DOHH2 (cell line): Measurements from ENCODE around the gene AKR1C3.

ENCODE experiments used
- H3F3A ChIP-seq: fragments of 200-600 bp; sonication (generic), shearing (Covaris generic); 2 replicates; pipeline ENCODE4 v1.6.0; 2016; ENCODE audit warnings: antibody characterized with exemption, mild to moderate bottlenecking; ENCODE audit not compliant: control insufficient read depth, insufficient read depth
- H3K27ac ChIP-seq: fragments of 200-600 bp; sonication (generic); 2 replicates; pipeline ENCODE4 v1.5.1; 2014; ENCODE audit warnings: low read depth, mild to moderate bottlenecking, low read length, moderate library complexity
- H3K27me3 ChIP-seq: fragments of 200-600 bp; sonication (generic); 2 replicates; pipeline ENCODE4 v1.6.1; 2014; ENCODE audit warnings: mild to moderate bottlenecking, low read length, mixed read lengths; ENCODE audit not compliant: control insufficient read depth
- H3K36me3 ChIP-seq: fragments of 200-600 bp; sonication (generic); 2 replicates; pipeline ENCODE4 v1.6.1; 2014; ENCODE audit warnings: mild to moderate bottlenecking, low read length, moderate library complexity, mixed read lengths; ENCODE audit not compliant: control insufficient read depth
- H3K4me1 ChIP-seq: fragments of 200-600 bp; sonication (generic); 2 replicates; pipeline ENCODE4 v1.6.1; 2014; ENCODE audit warnings: mild to moderate bottlenecking, low read length, mixed read lengths; ENCODE audit not compliant: control insufficient read depth
- H3K4me2 ChIP-seq: fragments of 200-600 bp; sonication (generic); 2 replicates; pipeline ENCODE4 v1.6.0; 2014; ENCODE audit warnings: mild to moderate bottlenecking, low read length, moderate library complexity
- H3K4me3 ChIP-seq: fragments of 200-600 bp; sonication (generic); 2 replicates; pipeline ENCODE4 v1.5.1; 2014; ENCODE audit warnings: mild to moderate bottlenecking, low read length, mixed read lengths
- H3K79me2 ChIP-seq: fragments of 200-600 bp; sonication (generic); 2 replicates; pipeline ENCODE4 v1.6.1; 2014; ENCODE audit warnings: mild to moderate bottlenecking, low read length, mixed read lengths; ENCODE audit not compliant: control insufficient read depth
- H3K9me2 ChIP-seq: fragments of 200-600 bp; sonication (generic); replicated peaks from 2 replicates; pipeline ENCODE4 v1.6.1; 2014; ENCODE audit warnings: mild to moderate bottlenecking, low read length, mixed read lengths; ENCODE audit not compliant: control insufficient read depth
- H3K9me3 ChIP-seq: fragments of 200-600 bp; sonication (generic); 2 replicates; pipeline ENCODE4 v1.6.1; 2014; ENCODE audit warnings: antibody characterized with exemption, low read length, mixed read lengths; ENCODE audit not compliant: control insufficient read depth, insufficient read depth
- H4K20me1 ChIP-seq: fragments of 200-600 bp; sonication (generic); 2 replicates; pipeline ENCODE4 v1.6.0; 2014; ENCODE audit warnings: low read depth, mild to moderate bottlenecking, antibody characterized with exemption, low read length, moderate library complexity; ENCODE audit not compliant: control insufficient read depth, insufficient read depth
- EZH2phosphoT487 ChIP-seq: fragments of 200-600 bp; sonication (generic); IDR thresholded peaks from 2 replicates; pipeline ENCODE4 v1.6.1; 2017; ENCODE audit warnings: borderline replicate concordance, mild to moderate bottlenecking, antibody characterized with exemption, low read length, moderate library complexity, mixed read lengths
- TF ChIP-seq, protein P1 (sequence below): fragments of 200-600 bp; sonication (generic); IDR thresholded peaks from one replicate; pipeline ENCODE4 v1.5.1; 2014; ENCODE audit warnings: antibody characterized with exemption, mild to moderate bottlenecking, low read depth, low read length; ENCODE audit not compliant: poor library complexity, severe bottlenecking

The AKR1C3 gene

DNA sequence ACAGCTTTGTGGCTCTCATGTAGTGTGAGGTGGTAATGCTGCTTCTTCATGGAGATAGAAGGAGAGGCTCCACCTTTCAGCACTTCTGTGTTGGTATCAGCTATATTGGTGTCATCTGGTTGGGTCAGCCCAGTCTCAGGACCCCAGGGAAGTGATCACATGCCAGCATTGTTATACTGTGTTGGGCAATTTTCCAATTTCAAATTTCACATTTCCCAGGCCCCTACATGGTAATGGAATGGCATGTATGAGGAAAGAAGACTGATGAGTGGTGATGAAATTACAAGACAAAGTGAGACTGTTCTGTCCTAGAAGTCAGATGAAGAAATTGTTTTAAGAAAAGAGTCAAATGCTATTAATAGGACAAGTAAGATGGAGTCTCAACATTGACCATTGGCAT, 3.7 kb upstream of the AKR1C3 start:
- Histone ChIP-seq H4K20me1 (no peaks in the 10 kb centered on the region), H3K4me2 (no peak overlapping the region), H3K9me2 (no peaks in the 10 kb centered on the region), H3K4me1 (no peaks in the 10 kb centered on the region), H3K4me3 (no peak overlapping the region), H3K79me2 (no peaks in the 10 kb centered on the region), H3K36me3 (no peaks in the 10 kb centered on the region), H3F3A (no peaks in the 10 kb centered on the region), H3K27me3 (peaks cover 4% of the 10 kb centered on the region; the same call in 1 of the 2 replicates), H3K27ac (no peak overlapping the region), H3K9me3 (no peaks in the 10 kb centered on the region)
- TF ChIP-seq EZH2phosphoT487 = no peak
- TF ChIP-seq, protein P1, sequence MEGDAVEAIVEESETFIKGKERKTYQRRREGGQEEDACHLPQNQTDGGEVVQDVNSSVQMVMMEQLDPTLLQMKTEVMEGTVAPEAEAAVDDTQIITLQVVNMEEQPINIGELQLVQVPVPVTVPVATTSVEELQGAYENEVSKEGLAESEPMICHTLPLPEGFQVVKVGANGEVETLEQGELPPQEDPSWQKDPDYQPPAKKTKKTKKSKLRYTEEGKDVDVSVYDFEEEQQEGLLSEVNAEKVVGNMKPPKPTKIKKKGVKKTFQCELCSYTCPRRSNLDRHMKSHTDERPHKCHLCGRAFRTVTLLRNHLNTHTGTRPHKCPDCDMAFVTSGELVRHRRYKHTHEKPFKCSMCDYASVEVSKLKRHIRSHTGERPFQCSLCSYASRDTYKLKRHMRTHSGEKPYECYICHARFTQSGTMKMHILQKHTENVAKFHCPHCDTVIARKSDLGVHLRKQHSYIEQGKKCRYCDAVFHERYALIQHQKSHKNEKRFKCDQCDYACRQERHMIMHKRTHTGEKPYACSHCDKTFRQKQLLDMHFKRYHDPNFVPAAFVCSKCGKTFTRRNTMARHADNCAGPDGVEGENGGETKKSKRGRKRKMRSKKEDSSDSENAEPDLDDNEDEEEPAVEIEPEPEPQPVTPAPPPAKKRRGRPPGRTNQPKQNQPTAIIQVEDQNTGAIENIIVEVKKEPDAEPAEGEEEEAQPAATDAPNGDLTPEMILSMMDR = no peak

DNA sequence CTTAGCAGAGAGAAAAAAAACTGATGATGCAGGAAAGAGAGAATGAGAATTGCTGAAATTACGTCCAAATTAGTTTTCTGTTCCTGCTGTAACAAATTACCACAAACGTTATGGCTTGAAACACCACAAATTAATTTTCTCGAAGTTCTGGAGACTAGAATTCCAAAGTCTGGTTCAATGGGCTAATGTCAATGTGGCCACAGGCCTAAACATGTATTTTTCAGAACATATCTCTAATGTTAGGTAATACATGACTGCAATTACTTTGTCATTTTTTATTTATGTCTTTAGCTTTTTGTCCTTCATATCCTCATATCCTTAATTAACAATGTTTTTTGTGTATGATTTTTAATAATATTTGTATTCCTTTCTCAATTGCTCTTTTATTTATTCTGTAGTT, 3.0 kb upstream of the AKR1C3 start:
- H3K4me2 ChIP-seq = no peak overlapping the region
- no peak overlapping the region for H3K27ac ChIP-seq

DNA sequence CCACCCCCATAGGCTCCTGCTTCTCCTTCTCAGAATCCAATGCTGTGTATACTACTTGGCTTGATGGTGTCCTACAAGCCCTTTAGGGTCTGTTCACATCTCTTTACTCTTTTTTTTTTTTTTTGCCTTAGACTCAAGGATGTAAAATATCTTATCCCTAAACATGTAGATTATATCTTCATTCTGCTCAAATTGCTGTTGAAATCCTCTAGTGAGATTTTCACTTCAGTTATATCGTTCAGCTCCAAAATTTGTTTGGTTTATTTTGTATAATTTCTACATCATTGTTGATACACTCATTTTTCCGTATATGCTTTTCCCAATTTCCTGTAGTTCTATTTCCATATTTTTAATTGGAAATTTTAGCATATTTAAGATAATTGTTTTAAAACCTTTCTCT, 1.8 kb upstream of the AKR1C3 start:
- no peak overlapping the region for H3K4me2 ChIP-seq
- no peaks in the 10 kb centered on the region for H3K9me2 ChIP-seq
- H3K27me3 ChIP-seq = peaks cover 4% of the 10 kb centered on the region; the same call in 1 of the 2 replicates
- H4K20me1 ChIP-seq = no peaks in the 10 kb centered on the region
- H3K9me3 ChIP-seq = no peaks in the 10 kb centered on the region
- H3F3A ChIP-seq = no peaks in the 10 kb centered on the region
- H3K36me3 ChIP-seq = no peaks in the 10 kb centered on the region
- no peaks in the 10 kb centered on the region for H3K4me1 ChIP-seq
- TF ChIP-seq, protein P1 = no peak
- no peak for TF ChIP-seq EZH2phosphoT487
- H3K79me2 ChIP-seq = no peaks in the 10 kb centered on the region
- no peak overlapping the region for H3K27ac ChIP-seq
- no peak overlapping the region for H3K4me3 ChIP-seq

More for the DNA sequence above, 3.0 kb upstream of the AKR1C3 start:
- H3F3A ChIP-seq = no peaks in the 10 kb centered on the region
- H3K27me3 ChIP-seq = peaks cover 4% of the 10 kb centered on the region; the same call in 1 of the 2 replicates
- H3K9me3 ChIP-seq = no peaks in the 10 kb centered on the region
- H3K9me2 ChIP-seq = no peaks in the 10 kb centered on the region
- no peaks in the 10 kb centered on the region for H4K20me1 ChIP-seq
- H3K4me1 ChIP-seq = no peaks in the 10 kb centered on the region
- TF ChIP-seq EZH2phosphoT487 = no peak
- TF ChIP-seq, protein P1 = no peak
- H3K4me3 ChIP-seq = no peak overlapping the region
- no peaks in the 10 kb centered on the region for H3K36me3 ChIP-seq
- H3K79me2 ChIP-seq = no peaks in the 10 kb centered on the region
